ENCODE data around the gene TRRAP. TPM values are rescaled to one million over a fixed set of nuclear protein-coding genes. Genes with fewer than 3 reads are reported as not detected.
A peak's percentile ranks its signal among the peaks of the same experiment; 100 is the strongest.

TRRAP gene
- total RNA-seq, 4 donors from 2014 or later = 15.2 to 18.8 (median 17.0) TPM

- intact Hi-C loops (cut with DNase I; ENCODE audit: low total_unique reads) (no loop called here), in situ Hi-C loops (cut with MboI; ENCODE audit: low sequenced_read_pairs in 4 of 4) (loop anchor here in 1 of 4 donors (10.0 kb wide), 1 partner anchor 98 kb away; the partner anchor contains the start of gene SMURF1)
- peaks cover 4 to 94% of the 10 kb centered on the region in 2 donors for H3K36me3 ChIP-seq
- ATAC-seq (no peak), DNase-seq (no peak)
- TF ChIP-seq CTCF (IDR thresholded peaks at IDR 0.05 in 4 of 5, conservative IDR thresholded peaks at IDR 0.05 in 1 of 5) (no peak), POLR2A (IDR thresholded peaks at IDR 0.05) (no peak)
- no peaks in the 10 kb centered on the region for H3K4me1 ChIP-seq
- no peaks in the 10 kb centered on the region for H3K9me3 ChIP-seq
- H3K27ac ChIP-seq = no peak overlapping the region
- H3K27me3 ChIP-seq = no peaks in the 10 kb centered on the region
- no peak overlapping the region for H3K4me3 ChIP-seq
Observed at GRCh38 chr7:99046722-99047121, 168.4 kb downstream of the TRRAP start.

GRCh38 chr7:99047526-99048077, 169.3 kb downstream of the TRRAP start:
- no peak overlapping the region for H3K27ac ChIP-seq

GRCh38 chr7:99050971-99051370, 172.6 kb downstream of the TRRAP start:
- Histone ChIP-seq H3K4me3 (no peak overlapping the region), H3K36me3 (peaks cover 5 to 92% of the 10 kb centered on the region in 2 donors), H3K4me1 (no peaks in the 10 kb centered on the region), H3K27ac (peak overlapping the region in 3 of 4 donors; percentile 11 to 37 (median 29)), H3K27me3 (no peaks in the 10 kb centered on the region), H3K9me3 (no peaks in the 10 kb centered on the region)
- ATAC-seq (no peak), DNase-seq (no peak)
- intact Hi-C loops (cut with DNase I; ENCODE audit: low total_unique reads) (no loop called here), in situ Hi-C loops (cut with MboI; ENCODE audit: low sequenced_read_pairs in 4 of 4) (no loop called here)
- TF ChIP-seq POLR2A (IDR thresholded peaks at IDR 0.05) = no peak
- TF ChIP-seq CTCF (IDR thresholded peaks at IDR 0.05 in 4 of 5, conservative IDR thresholded peaks at IDR 0.05 in 1 of 5) = no peak

More at GRCh38 chr7:99047526-99048077, 169.3 kb downstream of the TRRAP start:
- DNase-seq (no peak), ATAC-seq (no peak)
- no peak overlapping the region for H3K4me3 ChIP-seq
- no peaks in the 10 kb centered on the region for H3K4me1 ChIP-seq
- H3K36me3 ChIP-seq = peaks cover 4 to 95% of the 10 kb centered on the region in 2 donors
- H3K9me3 ChIP-seq = no peaks in the 10 kb centered on the region
- intact Hi-C loops (cut with DNase I; ENCODE audit: low total_unique reads) = no loop called here
- no peak for TF ChIP-seq CTCF (IDR thresholded peaks at IDR 0.05 in 4 of 5, conservative IDR thresholded peaks at IDR 0.05 in 1 of 5)
- no peak for TF ChIP-seq POLR2A (IDR thresholded peaks at IDR 0.05)
- no peaks in the 10 kb centered on the region for H3K27me3 ChIP-seq
- in situ Hi-C loops (cut with MboI; ENCODE audit: low sequenced_read_pairs in 4 of 4) = loop anchor here in 1 of 4 donors (10.0 kb wide), 1 partner anchor 97 kb away; the partner anchor contains the start of gene SMURF1

GRCh38 chr7:99054781-99055180, 176.4 kb downstream of the TRRAP start:
- DNase-seq = no peak
- TF ChIP-seq POLR2A (IDR thresholded peaks at IDR 0.05) (no peak), CTCF (IDR thresholded peaks at IDR 0.05 in 4 of 5, conservative IDR thresholded peaks at IDR 0.05 in 1 of 5) (no peak)
- no peaks in the 10 kb centered on the region for H3K27me3 ChIP-seq
- H3K36me3 ChIP-seq = peaks cover 6 to 72% of the 10 kb centered on the region in 2 donors
- no peaks in the 10 kb centered on the region for H3K9me3 ChIP-seq
- H3K4me3 ChIP-seq = no peak overlapping the region
- no peak for ATAC-seq
- H3K4me1 ChIP-seq = no peaks in the 10 kb centered on the region
- in situ Hi-C loops (cut with MboI; ENCODE audit: low sequenced_read_pairs in 4 of 4) (no loop called here), intact Hi-C loops (cut with DNase I; ENCODE audit: low total_unique reads) (no loop called here)
- no peak overlapping the region for H3K27ac ChIP-seq
